HG02981 (cell line): ENCODE measurements around the gene FUT7.

Experiments
- ATAC-seq: cut with Tn5 transposase; IDR thresholded peaks from one replicate; pipeline ENCODE4 v1.9.1; 2021; ENCODE audit warnings: mild to moderate bottlenecking, moderate library complexity; ENCODE audit not compliant: unreplicated experiment

FUT7 gene

GRCh38 chr9:137019891-137020683 lies 11.8 kb downstream of the FUT7 start:
- ATAC-seq = no peak

DNA sequence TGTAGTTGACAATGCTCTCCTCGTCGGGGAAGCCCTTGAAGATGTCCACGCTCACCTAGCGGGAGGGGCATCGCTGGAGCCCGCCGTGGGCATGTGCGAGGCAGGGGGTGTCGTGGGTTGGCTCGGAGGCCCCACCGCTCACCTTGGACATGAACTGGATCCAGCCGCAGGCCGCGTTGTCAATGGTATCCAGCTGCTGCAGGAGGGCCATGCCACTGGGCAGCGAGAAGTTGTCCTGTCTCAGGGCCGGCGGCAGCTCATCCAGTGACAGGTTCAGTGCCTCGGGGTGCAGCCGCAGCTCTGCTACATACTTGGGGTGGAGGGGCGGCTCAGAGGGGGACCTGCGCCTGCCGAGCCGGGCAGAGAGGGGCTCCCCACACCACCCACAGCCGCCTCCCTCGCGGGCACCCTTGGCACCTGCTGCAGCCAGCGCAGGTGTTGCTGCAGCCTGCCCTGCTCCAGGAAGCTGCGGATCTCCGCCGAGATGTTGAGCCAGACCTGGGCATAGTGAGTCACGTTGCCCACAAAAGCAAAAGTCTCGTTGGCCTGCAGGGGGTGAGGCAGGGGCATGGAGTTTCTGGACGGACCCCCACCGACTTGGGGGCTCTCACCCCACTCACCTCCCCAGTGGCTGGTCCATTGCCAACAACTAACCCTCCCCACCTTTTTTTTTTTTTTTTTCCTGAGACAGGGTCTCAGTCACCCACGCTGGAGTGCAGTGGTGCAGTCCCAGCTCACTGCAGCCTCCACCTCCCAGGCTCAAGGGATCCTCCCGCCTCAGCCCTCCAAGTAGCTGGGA lies 12.9 kb downstream of the FUT7 start:
- ATAC-seq = no peak

DNA sequence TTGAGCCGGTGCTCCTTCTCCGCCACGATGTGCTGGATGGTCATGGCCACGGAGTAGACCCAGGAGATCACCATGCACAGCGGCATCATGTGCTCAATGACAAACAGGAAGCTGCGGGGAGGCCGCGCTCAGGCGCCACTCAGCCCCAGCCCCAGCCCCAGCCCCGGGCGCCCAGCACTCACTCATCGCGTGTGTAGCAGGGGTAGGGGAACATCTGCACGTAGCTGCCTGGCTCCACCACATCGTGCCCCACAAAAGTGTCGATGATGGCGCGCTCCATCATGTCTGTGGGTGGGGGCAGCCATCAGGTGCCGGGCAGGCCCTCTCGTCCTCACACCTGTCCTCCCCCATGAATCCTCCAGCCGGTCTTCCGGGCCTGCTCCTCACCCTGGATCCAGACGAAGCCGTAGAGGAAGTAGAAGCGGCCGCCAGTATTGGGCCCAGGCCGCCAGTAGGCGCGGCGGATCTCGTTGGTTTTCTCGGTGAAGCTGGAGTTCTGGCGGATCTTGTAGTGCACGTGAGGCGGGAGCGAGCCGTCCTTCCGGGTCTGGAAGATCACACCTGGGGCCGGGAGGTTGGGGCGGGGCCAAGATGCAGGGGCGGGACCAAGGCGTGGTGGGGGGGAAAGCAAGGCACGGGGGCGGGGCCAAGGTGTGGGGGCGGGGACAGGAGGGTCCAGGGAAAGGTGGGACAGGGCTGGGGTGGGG lies 13.9 kb downstream of the FUT7 start:
- ATAC-seq = no peak

- ATAC-seq = no peak
Observed at GRCh38 chr9:137017071-137017470, 14.8 kb downstream of the FUT7 start.

- ATAC-seq = no peak
Observed at GRCh38 chr9:137016436-137016835, 15.5 kb downstream of the FUT7 start.

- ATAC-seq = no peak
Observed at GRCh38 chr9:137015976-137016375, 15.9 kb downstream of the FUT7 start.

- no peak for ATAC-seq
Observed at GRCh38 chr9:137015540-137015930, 16.4 kb downstream of the FUT7 start.

DNA sequence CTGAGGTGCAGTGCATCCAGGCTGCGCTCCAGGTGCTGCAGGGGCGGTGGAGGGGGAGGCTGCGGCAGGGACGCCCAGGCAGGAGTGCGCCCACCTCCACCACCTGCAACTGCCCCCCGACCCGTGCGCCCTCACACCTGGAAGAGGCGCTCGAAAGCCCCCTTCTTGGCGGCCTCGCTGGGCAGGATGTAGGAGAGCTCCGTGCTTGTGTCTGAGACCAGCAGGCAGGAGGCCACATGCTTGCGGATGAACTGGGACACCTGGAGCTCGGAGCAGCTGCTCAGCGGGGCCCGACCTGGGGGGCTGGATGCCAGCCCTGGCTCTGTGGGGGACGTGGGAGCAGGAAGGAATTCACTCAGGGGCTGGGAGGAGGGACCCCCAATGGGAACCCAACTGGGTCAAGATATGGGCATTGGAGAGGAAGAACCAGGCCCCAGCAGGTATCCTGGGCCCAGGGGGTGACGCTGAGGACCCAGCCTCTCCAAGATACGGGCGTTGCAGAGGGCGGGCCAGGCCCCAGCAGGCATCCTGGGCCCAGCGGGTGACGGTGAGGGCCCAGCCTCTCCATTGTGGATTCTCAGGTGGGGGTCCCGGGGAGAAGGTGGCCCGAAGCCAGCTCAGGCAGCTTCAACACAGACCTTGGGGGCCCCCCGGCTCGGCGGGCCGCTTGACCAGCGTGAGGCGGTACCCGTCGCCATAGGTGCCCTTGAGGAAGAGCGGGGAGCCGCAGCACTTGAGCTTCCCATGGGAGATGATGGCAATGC lies 16.9 kb downstream of the FUT7 start:
- ATAC-seq = no peak

- no peak for ATAC-seq
Observed at GRCh38 chr9:137014166-137014565, 17.7 kb downstream of the FUT7 start.

GRCh38 chr9:137013571-137013940 lies 18.3 kb downstream of the FUT7 start:
- no peak for ATAC-seq

DNA sequence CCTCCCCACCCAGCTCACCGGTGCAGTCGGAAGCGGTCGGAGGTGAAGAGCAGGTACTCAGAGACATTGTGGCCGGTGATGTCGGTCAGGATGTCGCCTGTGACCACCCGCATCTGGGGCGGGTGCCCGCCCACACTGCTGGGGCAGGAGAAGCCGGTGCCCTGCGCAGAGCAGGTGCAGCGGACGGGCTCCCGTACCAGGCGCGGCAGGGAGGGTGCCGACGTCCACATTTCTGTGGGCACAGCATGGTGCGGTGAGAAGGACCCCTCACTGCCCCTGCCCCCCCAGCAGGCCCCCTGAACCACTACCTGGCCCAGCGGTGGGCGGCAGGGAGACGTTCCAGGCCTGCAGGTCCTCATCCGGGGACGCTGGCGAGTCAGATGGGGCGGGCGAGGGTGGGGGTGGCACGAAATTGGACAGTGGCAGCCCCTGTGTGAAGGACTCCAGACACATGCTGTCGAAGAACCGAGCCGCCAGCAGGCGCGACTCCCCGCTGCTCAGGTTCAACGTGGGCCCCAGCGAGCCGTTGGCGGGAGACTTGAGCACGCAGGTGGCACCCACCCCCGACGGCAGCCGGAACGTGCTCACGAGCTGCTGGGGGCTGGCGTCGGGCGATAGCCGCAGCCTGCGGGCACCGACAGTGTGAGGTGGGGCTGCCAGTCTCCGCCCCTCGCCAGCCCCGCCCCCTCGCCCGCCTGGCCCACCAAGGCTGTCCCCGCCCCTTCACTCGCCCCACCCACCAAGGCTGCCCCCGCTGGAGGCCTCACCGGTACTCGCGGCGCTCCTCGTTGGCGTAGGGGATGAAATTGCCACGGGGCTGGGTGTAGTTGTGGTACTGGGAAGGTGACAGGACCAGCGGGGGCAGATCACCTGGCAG lies 19.0 kb downstream of the FUT7 start:
- ATAC-seq = no peak

- ATAC-seq = no peak
Observed at GRCh38 chr9:137011907-137012675, 19.8 kb downstream of the FUT7 start.

DNA sequence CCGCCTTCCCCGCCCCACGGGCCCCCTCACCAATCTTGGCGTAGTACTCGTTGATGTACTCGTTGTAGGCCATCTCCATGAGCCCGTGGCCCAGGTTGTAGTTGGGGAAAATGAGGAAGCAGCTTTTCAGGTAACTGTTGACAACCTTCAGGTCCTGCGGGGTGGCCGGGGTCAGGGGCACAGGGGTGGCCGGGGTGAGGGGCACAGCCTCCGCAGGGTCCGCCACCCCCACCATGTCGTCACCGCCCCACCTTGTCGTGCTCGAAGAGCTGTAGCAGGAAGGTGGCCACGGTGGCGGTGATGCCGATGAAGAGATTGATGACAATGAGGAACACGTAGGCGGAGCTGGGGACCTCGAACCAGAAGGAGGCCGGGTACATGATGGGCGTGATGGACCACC lies 20.7 kb downstream of the FUT7 start:
- ATAC-seq = no peak

- ATAC-seq = no peak
Observed at GRCh38 chr9:137009938-137010732, 21.8 kb downstream of the FUT7 start.

- no peak for ATAC-seq
Observed at GRCh38 chr9:137009217-137009616, 22.7 kb downstream of the FUT7 start.

- no peak for ATAC-seq
Observed at GRCh38 chr9:137008312-137008711, 23.6 kb downstream of the FUT7 start.

DNA sequence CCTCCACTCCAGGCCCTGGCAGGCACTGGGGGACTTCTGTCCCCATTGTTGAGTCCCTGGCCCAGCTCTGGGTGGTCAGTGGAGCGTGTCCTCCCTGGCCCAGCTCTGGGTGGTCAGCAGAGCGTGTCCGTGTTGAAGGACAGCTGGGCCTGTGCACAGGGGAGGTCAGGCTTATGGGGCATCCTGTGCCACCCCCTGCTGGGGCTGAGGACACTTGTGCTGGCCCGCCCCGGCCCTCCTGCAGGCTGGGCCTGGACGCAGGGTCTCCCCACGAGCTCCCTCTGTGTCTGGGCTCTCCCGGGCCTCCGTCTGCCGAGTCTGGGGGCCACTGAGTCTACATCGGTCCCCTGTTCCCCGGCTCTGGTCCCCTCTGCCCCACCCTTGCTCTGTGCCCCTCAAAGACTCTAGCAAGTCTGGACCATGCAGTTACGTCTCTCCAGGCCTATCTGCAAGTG lies 24.0 kb downstream of the FUT7 start:
- ATAC-seq = no peak

- ATAC-seq = no peak
Observed at GRCh38 chr9:137007108-137007815, 24.6 kb downstream of the FUT7 start.
